Endothelial cell (in vitro differentiated cells): ENCODE measurements around the gene CYP1B1. TPM values are rescaled to one million over a fixed set of nuclear protein-coding genes. Genes with fewer than 3 reads are reported as not detected.

Experiments used
- DNase-seq: peaks from one replicate; pipeline ENCODE4 v3.0.0; 2021; ENCODE audit warnings: low spot score
- H3K27ac Mint-ChIP-seq: one replicate; pipeline ENCODE4 v1.8.0; 2021; ENCODE audit warnings: mixed read lengths, inconsistent platforms; ENCODE audit not compliant: unreplicated experiment
- H3K27me3 Mint-ChIP-seq: one replicate; pipeline ENCODE4 v1.8.0; 2021; ENCODE audit warnings: mild to moderate bottlenecking, moderate library complexity, mixed read lengths, inconsistent platforms; ENCODE audit not compliant: unreplicated experiment
- H3K36me3 Mint-ChIP-seq: one replicate; pipeline ENCODE4 v1.8.0; 2021; ENCODE audit warnings: mild to moderate bottlenecking, low read depth, mixed read lengths, inconsistent platforms; ENCODE audit not compliant: unreplicated experiment
- H3K4me1 Mint-ChIP-seq: one replicate; pipeline ENCODE4 v1.8.0; 2021; ENCODE audit warnings: mild to moderate bottlenecking, mixed read lengths, inconsistent platforms; ENCODE audit not compliant: unreplicated experiment
- H3K4me3 Mint-ChIP-seq: one replicate; pipeline ENCODE4 v1.8.0; 2021; ENCODE audit warnings: mild to moderate bottlenecking, mixed read lengths, inconsistent platforms; ENCODE audit not compliant: unreplicated experiment
- H3K9me3 Mint-ChIP-seq: one replicate; pipeline ENCODE4 v1.8.0; 2021; ENCODE audit warnings: mixed read lengths, inconsistent platforms; ENCODE audit not compliant: unreplicated experiment
- total RNA-seq: library from RNA; stranded (reverse); fragmentation: NEBNext Ultra II Directional; extraction: Animal tissue kit (Norgen Biotek cat#: 25700); gene quantifications from one replicate; pipeline ENCODE4 v1.2.1, GENCODE V29; 2021; ENCODE audit not compliant: unreplicated experiment
- TF ChIP-seq, protein P1 (sequence below): fragments of 200-600 bp; sonication (generic); IDR thresholded peaks from one replicate; pipeline ENCODE4 v1.5.0; 2021; ENCODE audit warnings: antibody characterized with exemption; ENCODE audit not compliant: unreplicated experiment

The CYP1B1 gene
- total RNA-seq, 1 donor from 2014 or later = 1.2 TPM

DNA sequence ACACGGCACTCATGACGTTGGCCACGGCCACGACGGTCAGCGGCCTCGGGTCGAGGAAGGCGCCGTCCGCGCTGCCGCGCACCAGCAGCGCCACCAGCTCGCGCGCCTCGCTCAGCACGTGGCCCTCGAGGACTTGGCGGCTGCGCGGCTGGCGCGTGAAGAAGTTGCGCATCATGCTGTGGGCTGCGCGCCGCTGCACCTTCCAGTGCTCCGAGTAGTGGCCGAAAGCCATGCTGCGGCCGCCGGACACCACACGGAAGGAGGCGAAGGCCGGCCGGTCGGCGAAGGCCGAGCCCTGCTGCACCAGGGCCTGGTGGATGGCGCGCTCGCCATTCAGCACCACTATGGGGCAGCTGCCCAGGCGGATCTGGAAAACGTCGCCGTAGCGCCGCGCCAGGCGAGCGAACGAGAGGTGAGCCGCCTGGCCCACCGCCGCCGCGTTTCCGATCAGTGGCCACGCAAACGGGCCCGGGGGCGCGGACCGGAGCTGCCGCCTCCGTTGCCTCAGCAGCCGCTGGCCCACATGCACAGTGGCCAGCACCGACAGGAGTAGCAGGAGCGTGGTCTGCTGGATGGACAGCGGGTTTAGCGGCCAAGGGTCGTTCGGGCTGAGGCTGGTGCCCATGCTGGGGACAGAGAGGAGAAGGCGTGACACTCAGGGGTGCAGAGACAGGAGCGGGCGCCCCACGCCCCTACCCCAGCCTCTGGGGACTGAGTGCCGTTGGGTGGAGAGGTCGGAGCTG is 1.0 kb downstream of the CYP1B1 start:
- Mint-ChIP-seq H3K36me3 (no peaks in the 10 kb centered on the region), H3K27ac (no peak overlapping the region), H3K4me1 (peaks cover 16% of the 10 kb centered on the region), H3K27me3 (peaks cover 20% of the 10 kb centered on the region), H3K9me3 (no peaks in the 10 kb centered on the region), H3K4me3 (no peak overlapping the region)
- DNase-seq = peak; percentile 48
- TF ChIP-seq, protein P1, sequence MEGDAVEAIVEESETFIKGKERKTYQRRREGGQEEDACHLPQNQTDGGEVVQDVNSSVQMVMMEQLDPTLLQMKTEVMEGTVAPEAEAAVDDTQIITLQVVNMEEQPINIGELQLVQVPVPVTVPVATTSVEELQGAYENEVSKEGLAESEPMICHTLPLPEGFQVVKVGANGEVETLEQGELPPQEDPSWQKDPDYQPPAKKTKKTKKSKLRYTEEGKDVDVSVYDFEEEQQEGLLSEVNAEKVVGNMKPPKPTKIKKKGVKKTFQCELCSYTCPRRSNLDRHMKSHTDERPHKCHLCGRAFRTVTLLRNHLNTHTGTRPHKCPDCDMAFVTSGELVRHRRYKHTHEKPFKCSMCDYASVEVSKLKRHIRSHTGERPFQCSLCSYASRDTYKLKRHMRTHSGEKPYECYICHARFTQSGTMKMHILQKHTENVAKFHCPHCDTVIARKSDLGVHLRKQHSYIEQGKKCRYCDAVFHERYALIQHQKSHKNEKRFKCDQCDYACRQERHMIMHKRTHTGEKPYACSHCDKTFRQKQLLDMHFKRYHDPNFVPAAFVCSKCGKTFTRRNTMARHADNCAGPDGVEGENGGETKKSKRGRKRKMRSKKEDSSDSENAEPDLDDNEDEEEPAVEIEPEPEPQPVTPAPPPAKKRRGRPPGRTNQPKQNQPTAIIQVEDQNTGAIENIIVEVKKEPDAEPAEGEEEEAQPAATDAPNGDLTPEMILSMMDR = no peak

DNA sequence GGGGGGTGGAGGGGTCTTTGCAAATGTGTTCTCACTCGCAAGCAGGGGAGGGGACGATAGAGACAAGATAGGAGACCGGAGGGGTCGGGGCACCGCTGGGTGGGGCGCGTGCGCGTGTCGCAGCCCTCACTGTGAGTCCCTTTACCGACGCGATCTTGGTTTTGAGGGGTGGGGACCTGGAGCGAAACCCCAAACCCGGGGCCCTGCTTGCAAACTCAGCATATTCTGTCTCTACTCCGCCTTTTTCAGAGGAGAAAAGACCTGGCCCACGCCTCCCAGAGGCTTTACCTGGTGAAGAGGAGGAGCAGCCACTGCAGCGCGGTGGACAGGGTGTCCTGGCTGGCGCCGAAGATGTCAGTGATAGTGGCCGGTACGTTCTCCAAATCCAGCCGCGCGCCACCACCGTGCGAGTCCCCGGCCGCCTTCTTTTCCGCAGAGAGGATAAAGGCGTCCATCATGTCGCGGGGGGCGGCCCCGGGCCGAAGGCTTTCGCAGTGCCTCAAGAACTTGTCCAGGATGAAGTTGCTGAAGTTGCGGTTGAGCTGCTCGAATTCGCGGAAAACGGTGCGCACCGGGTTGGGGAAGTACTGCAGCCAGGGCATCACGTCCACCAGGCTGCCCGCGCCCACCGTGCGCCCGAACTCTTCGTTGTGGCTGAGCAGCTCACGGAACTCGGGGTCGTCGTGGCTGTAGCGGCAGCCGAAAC is 1.7 kb downstream of the CYP1B1 start:
- Mint-ChIP-seq H3K9me3 (no peaks in the 10 kb centered on the region), H3K27ac (no peak overlapping the region), H3K4me3 (peak overlapping the region; percentile 52), H3K4me1 (peaks cover 16% of the 10 kb centered on the region), H3K36me3 (no peaks in the 10 kb centered on the region), H3K27me3 (peaks cover 20% of the 10 kb centered on the region)
- DNase-seq = no peak
- TF ChIP-seq, protein P1 = no peak

DNA sequence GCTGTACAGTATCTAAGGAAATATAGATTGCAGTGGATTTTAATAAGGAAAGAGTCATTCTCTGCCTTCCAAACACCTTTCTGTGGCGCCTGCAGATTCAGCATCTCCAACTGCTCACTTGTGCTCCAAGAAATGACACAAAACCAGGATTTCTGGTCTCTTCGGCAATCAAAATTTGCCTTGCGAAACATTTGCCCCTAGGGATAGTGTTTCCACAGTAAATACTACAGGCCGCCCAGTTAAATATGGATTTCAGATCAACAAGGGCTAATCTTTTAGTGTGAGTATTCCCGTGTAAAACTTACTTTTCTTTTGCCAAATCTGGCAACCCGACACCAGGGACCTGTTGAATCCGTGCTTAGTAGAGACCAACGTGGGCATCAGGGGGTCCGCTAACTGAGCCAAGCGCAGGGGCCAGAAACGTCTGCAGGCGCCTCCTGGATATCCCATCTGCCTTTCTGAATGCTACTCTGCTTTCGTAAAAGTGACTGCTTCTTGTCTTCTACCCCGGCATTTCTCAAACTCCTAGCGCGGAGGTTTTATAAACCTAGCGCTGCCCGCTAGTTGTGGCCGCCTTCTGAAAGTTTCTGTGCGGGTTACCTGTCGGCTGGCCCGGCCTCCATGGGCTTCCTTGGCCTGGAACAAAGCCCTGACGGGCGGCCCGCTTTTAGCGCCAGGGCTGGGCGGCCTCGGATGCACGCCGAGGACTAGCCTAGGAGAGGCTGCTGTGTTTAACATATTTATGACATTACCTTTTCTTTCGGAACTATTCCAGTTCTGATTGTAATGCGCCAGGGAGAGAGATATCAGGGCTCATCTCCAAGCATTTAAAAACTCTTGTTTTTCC is 2.5 kb downstream of the CYP1B1 start:
- H3K27me3 Mint-ChIP-seq = peaks cover 17% of the 10 kb centered on the region
- TF ChIP-seq, protein P1 = no peak
- peak overlapping the region; percentile 52 for H3K4me3 Mint-ChIP-seq
- DNase-seq = peak; percentile 30
- peaks cover 16% of the 10 kb centered on the region for H3K4me1 Mint-ChIP-seq
- H3K36me3 Mint-ChIP-seq = no peaks in the 10 kb centered on the region
- H3K27ac Mint-ChIP-seq = no peak overlapping the region
- no peaks in the 10 kb centered on the region for H3K9me3 Mint-ChIP-seq

DNA sequence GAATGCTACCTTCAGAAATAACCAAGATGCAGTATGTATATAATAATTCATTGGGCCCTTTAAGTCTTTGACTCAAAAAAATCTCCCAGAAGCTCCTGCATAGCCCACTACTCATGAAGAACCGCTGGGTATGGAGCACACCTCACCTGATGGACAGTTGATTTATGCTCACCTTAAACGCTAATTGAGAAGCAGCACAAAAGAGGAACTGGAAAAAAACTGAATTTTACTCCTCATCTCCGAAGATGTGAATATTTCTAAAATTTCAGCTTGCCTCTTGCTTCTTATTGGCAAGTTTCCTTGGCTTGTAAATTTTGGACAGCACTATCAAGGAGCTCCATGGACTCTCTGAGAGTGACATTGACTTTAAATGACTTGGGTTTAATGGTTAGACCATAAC is 5.5 kb downstream of the CYP1B1 start:
- Mint-ChIP-seq H3K27ac (no peak overlapping the region), H3K4me3 (no peak overlapping the region), H3K36me3 (no peaks in the 10 kb centered on the region), H3K27me3 (peaks cover 12% of the 10 kb centered on the region), H3K9me3 (no peaks in the 10 kb centered on the region), H3K4me1 (peaks cover 9% of the 10 kb centered on the region)
- DNase-seq = no peak
- TF ChIP-seq, protein P1 = no peak
